NCI-H2227 treated with DMSO at 0.1 percent for 48 hours (cell line): ENCODE data around the gene DHRS7B.

ENCODE experiments used
- DNase-seq: peaks from one replicate; lab custom pipeline; 2025; lab: John Stamatoyannopoulos, UW

DHRS7B gene

GRCh38 chr17:21239680-21240368, 113.1 kb downstream of the DHRS7B start:
- no peak for DNase-seq

- DNase-seq: no peak
Observed at GRCh38 chr17:21240369-21241055, 113.7 kb downstream of the DHRS7B start.
